ENCODE data around the gene FRMPD1. TPM values are rescaled to one million over a fixed set of nuclear protein-coding genes. Genes with fewer than 3 reads are reported as not detected.

The FRMPD1 gene
- total RNA-seq, 4 donors from 2014 or later = 12.9 to 23.9 (median 16.2) TPM

DNA sequence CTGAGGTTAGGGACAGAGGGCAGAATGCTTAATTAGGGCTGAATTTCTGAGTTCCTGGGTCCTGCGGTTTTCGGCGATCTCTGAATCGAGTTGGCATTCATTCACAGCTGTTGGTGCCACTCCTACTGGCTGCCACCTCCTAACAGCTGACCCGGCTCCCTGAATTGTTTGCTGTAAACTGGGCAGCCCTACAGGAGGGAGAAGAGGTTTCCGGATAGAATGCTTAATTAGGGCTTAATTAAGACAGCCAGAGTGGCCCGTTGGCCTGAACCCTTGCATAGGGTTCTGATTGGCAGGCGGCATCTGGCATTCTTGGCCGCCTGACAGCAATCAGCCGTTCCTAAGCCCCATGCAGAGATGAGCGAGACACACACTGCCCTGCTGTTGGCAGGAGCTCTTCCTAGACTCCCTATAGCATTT is 25.7 kb downstream of the FRMPD1 start:
- intact Hi-C loops (cut with DNase I; ENCODE audit: low total_unique reads) = no loop called here
- H3K4me3 ChIP-seq (ENCODE audit: low read depth, poor library complexity, severe bottlenecking) = no peak overlapping the region
- DNase-seq (ENCODE audit: low spot score in 2 of 2) = no peak
- WGBS, 2 donors = 44 to 51% methylated on average over 11 of the region's 11 CpGs
- no peak for TF ChIP-seq POLR2A (IDR thresholded peaks at IDR 0.05)
- TF ChIP-seq, protein P1, sequence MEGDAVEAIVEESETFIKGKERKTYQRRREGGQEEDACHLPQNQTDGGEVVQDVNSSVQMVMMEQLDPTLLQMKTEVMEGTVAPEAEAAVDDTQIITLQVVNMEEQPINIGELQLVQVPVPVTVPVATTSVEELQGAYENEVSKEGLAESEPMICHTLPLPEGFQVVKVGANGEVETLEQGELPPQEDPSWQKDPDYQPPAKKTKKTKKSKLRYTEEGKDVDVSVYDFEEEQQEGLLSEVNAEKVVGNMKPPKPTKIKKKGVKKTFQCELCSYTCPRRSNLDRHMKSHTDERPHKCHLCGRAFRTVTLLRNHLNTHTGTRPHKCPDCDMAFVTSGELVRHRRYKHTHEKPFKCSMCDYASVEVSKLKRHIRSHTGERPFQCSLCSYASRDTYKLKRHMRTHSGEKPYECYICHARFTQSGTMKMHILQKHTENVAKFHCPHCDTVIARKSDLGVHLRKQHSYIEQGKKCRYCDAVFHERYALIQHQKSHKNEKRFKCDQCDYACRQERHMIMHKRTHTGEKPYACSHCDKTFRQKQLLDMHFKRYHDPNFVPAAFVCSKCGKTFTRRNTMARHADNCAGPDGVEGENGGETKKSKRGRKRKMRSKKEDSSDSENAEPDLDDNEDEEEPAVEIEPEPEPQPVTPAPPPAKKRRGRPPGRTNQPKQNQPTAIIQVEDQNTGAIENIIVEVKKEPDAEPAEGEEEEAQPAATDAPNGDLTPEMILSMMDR (IDR thresholded peaks at IDR 0.05) = no peak

DNA sequence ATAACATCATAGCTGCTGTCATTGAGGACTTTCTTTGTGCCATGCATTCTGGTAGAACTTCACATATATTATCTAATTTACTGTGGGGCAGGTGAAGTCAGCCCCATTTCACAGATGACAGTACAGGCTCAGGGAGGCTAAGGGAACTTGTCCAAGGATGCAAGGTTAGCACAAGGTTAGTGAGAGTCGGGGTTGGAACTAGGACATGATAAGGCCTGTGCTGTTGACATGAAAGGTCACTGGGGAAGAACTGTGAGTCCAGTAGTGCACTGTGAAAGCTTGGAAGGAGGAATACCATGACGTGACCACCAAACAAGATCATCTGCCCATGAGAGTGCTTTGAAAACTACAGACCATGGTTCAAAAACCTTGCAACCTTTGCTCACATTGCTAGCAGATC is 26.7 kb downstream of the FRMPD1 start:
- DNase-seq (ENCODE audit: low spot score in 2 of 2) = no peak
- intact Hi-C loops (cut with DNase I; ENCODE audit: low total_unique reads) = no loop called here
- 91 to 98% methylated on average over 2 of the region's 2 CpGs for WGBS, 2 donors
- no peak for TF ChIP-seq POLR2A (IDR thresholded peaks at IDR 0.05)
- TF ChIP-seq, protein P1 (IDR thresholded peaks at IDR 0.05) = no peak
- H3K4me3 ChIP-seq (ENCODE audit: low read depth, poor library complexity, severe bottlenecking) = no peak overlapping the region

DNA sequence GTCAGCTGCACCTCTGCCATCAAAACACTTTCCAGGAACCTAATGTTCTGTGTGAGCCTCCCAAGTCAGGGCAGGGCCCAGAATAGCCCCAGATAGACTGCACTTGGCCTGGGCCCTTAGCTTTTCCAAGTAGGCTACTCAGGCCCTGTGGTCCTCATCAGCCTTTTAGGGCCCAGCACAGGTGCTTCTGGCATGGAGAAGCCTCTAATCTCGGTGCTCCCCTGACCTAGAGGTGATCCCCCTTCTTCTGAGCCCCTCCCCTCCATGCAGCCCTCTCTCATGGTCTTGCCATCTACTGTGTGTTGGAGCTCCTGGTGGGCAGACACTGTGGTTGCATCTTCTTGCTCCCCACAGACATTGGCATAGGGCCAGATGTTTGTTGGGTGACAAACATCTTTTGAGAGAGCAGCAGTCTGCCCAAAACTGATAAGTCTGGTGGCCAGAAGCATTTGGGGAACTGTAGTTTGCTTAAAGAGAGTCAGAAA is 28.1 kb downstream of the FRMPD1 start:
- no peak for DNase-seq (ENCODE audit: low spot score in 2 of 2)
- intact Hi-C loops (cut with DNase I; ENCODE audit: low total_unique reads) = no loop called here
- no peak overlapping the region for H3K4me3 ChIP-seq (ENCODE audit: low read depth, poor library complexity, severe bottlenecking)
- WGBS, 2 donors = 64 to 75% methylated on average over 1 of the region's 1 CpG
- TF ChIP-seq, protein P1 (IDR thresholded peaks at IDR 0.05) = no peak
- TF ChIP-seq POLR2A (IDR thresholded peaks at IDR 0.05) = no peak

DNA sequence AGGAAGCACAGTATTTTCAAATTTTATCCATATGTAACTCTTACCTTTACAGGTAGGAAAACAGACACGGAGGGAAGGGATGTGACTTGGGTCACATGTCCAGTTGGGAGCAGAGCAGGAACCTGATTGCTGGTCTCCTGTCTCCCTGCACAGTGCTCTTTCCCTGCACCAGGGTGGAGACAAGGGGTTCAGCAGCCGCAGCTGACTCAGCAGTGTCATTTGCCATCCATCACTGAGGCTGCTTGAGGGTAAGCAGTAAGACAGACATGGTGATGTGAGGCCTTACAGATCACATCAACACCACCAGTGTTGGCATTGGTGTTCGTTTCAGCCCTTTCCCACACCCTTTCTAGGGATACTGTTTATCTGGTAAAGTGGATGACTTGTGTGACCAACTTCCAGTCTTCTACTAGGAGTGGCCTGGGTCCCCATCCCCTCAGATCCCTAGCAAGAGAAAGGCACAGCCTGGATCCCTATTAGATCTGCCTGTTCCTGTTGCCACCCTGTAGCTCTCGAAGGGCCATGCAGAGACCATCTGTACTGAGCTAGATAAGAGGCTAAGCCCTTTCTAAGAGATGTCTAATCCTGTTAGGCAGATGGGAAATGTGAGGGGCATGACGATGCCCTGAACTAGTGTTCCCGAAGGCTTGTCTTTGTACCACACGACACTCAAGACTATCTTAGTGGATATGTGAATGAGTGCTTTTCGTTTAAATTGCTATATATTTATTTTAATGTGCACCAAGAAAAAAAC is 29.1 kb downstream of the FRMPD1 start:
- 83 to 88% methylated on average over 8 of the region's 8 CpGs for WGBS, 2 donors
- TF ChIP-seq POLR2A (IDR thresholded peaks at IDR 0.05) = no peak
- TF ChIP-seq, protein P1 (IDR thresholded peaks at IDR 0.05) = no peak
- intact Hi-C loops (cut with DNase I; ENCODE audit: low total_unique reads) = no loop called here
- DNase-seq (ENCODE audit: low spot score in 2 of 2) = no peak
- no peak overlapping the region for H3K4me3 ChIP-seq (ENCODE audit: low read depth, poor library complexity, severe bottlenecking)

DNA sequence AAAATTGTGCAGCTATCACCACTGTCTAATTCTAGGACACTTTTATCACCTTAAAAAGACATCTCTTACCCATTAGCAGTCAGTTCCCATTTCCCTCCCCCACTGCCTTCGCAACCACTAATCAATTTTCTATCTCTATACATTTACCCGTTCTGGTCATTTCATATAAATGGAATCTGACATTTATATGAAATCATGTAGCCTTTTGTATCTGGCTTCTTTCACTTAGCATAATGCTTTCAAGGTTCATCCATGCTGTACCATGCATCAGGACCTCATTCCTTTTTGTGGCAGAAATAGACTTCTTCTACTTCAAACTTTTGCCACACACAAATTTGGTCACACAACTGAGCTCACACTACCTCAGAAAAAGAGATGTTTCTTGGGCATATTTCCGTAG is 32.2 kb downstream of the FRMPD1 start:
- no peak overlapping the region for H3K4me3 ChIP-seq (ENCODE audit: low read depth, poor library complexity, severe bottlenecking)
- intact Hi-C loops (cut with DNase I; ENCODE audit: low total_unique reads) = no loop called here
- TF ChIP-seq, protein P1 (IDR thresholded peaks at IDR 0.05) = no peak
- TF ChIP-seq POLR2A (IDR thresholded peaks at IDR 0.05) = no peak
- 80 to 88% methylated on average over 3 of the region's 3 CpGs for WGBS, 2 donors
- no peak for DNase-seq (ENCODE audit: low spot score in 2 of 2)
